Kidney (tissue), 14 donors: Measurements from ENCODE around the gene MCFD2. TPM values are rescaled to one million over a fixed set of nuclear protein-coding genes. Genes with fewer than 3 reads are reported as not detected.

ENCODE experiments used
- DNase-seq, 5 donors: peaks; one replicate each; pipeline ENCODE4 v3.0.0-alpha.2; 2013 to 2020
- FAIRE-seq: peaks from 2 replicates; lab custom pipeline; 2012; peaks lifted over from hg19 to GRCh38; lab: Jason Lieb, UNC
- H3K27ac ChIP-seq, 2 donors: one replicate each; pipeline ENCODE4 v1.7.0; 2013; ENCODE audit warnings: low read depth in 2 of 2, low read length in 2 of 2, inconsistent platforms in 1 of 2
- H3K27me3 ChIP-seq: one replicate; pipeline ENCODE4 v1.7.1; 2013; ENCODE audit warnings: low read length, inconsistent platforms; ENCODE audit not compliant: control insufficient read depth, insufficient read depth
- H3K36me3 ChIP-seq, 3 donors: one replicate each; pipeline versions ENCODE4 v1.7.0 to v1.7.1; 2013; ENCODE audit warnings: low read length in 3 of 3, control low read depth in 1 of 3, inconsistent platforms in 1 of 3; ENCODE audit not compliant: insufficient read depth in 3 of 3, control insufficient read depth in 2 of 3
- H3K4me1 ChIP-seq, 3 donors: one replicate each; pipeline versions ENCODE4 v1.7.0 to v1.7.1; 2013; ENCODE audit warnings: low read length in 3 of 3, inconsistent platforms in 1 of 3, low read depth in 1 of 3; ENCODE audit not compliant: control insufficient read depth in 2 of 3, insufficient read depth in 2 of 3
- H3K4me3 ChIP-seq, 3 donors: one replicate each; pipeline versions ENCODE4 v1.7.0 to v1.8.1; 2013; ENCODE audit warnings: low read length in 3 of 3, control low read depth in 1 of 3, inconsistent platforms in 1 of 3
- H3K9ac ChIP-seq, 3 donors: one replicate each; pipeline versions ENCODE4 v1.7.0 to v1.7.1; 2013; ENCODE audit warnings: low read length in 3 of 3, control low read depth in 1 of 3, inconsistent platforms in 1 of 3
- H3K9me3 ChIP-seq, 3 donors: one replicate each; pipeline versions ENCODE4 v1.7.0 to v1.7.1; 2013; ENCODE audit warnings: low read length in 3 of 3, control low read depth in 1 of 3, inconsistent platforms in 1 of 3; ENCODE audit not compliant: control insufficient read depth in 2 of 3, insufficient read depth in 1 of 3
- intact Hi-C: fragments of 100-400 bp; cut with DNase I; formaldehyde crosslinking; loops from one replicate; pipeline ENCODE4 v1.11.1; 2022
- polyA plus RNA-seq: library from polyadenylated mRNA; stranded (reverse); fragments of 350-450 nt; fragmentation: Illumina TruSeq; extraction: RNeasy Lipid Tissue Mini Kit (QIAGEN cat#74804); gene quantifications from one replicate; pipeline ENCODE4 v1.2.3, GENCODE V29; 2014; ENCODE audit warnings: low read depth, low replicate concordance; ENCODE audit not compliant: insufficient read depth
- total RNA-seq: library from RNA; stranded (reverse); fragmentation: NEBNext Ultra II Directional; extraction: Animal tissue kit (Norgen Biotek cat#: 25700); gene quantifications from one replicate; pipeline ENCODE4 v1.2.1, GENCODE V29; 2021
- TF ChIP-seq, protein P1 (sequence below): IDR thresholded peaks from 3 replicates; pipeline ENCODE4 v1.5.1; 2012; ENCODE audit warnings: mild to moderate bottlenecking, moderate library complexity, borderline replicate concordance; ENCODE audit not compliant: insufficient read depth; ENCODE audit errors: extremely low read depth
- donor health status: control.
- donor health status: control.
- donor health status: control.
- donor health status: control.
- donor health status: control.
- donor health status: DM: yes; HTN: yes; CAD: no.
- donor health status: Normal renal cell carcinoma (clear cell type).

MCFD2 gene
- total and polyA plus RNA-seq, 2 donors from 2014 or later: 42.2 to 86.6 TPM

DNA sequence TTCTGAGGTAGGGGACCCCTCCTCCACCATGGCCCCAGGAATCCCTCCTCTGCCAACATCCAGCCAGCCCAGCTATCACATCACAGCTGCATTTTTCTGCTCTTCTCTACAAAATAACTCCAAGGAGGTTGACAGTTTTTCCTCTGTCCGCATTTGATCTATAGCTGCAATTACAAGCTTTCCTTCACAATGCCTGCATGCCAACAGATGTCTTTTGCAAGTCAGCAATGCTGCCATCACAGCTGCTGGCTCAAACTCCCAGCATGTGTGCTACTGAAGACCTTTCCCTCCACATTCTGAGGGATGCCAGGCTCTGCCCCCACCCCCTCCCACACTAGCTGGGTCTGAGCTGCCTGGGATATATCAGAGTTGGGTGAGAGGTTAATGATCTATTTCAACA lies 51.7 kb downstream of the MCFD2 start:
- H3K27ac ChIP-seq: no peak overlapping the region
- TF ChIP-seq, protein P1, sequence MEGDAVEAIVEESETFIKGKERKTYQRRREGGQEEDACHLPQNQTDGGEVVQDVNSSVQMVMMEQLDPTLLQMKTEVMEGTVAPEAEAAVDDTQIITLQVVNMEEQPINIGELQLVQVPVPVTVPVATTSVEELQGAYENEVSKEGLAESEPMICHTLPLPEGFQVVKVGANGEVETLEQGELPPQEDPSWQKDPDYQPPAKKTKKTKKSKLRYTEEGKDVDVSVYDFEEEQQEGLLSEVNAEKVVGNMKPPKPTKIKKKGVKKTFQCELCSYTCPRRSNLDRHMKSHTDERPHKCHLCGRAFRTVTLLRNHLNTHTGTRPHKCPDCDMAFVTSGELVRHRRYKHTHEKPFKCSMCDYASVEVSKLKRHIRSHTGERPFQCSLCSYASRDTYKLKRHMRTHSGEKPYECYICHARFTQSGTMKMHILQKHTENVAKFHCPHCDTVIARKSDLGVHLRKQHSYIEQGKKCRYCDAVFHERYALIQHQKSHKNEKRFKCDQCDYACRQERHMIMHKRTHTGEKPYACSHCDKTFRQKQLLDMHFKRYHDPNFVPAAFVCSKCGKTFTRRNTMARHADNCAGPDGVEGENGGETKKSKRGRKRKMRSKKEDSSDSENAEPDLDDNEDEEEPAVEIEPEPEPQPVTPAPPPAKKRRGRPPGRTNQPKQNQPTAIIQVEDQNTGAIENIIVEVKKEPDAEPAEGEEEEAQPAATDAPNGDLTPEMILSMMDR: no peak
- no peaks in the 10 kb centered on the region for H3K9me3 ChIP-seq
- H3K9ac ChIP-seq: no peak overlapping the region
- peaks cover 0 to 3% (median 0%) of the 10 kb centered on the region in 3 donors for H3K4me1 ChIP-seq
- FAIRE-seq (no peak), DNase-seq (peak in 4 of 5 donors; percentile 20 to 79 (median 66))
- H3K36me3 ChIP-seq: no peaks in the 10 kb centered on the region
- intact Hi-C loops: no loop called here
- H3K27me3 ChIP-seq: no peaks in the 10 kb centered on the region
- no peak overlapping the region for H3K4me3 ChIP-seq

DNA sequence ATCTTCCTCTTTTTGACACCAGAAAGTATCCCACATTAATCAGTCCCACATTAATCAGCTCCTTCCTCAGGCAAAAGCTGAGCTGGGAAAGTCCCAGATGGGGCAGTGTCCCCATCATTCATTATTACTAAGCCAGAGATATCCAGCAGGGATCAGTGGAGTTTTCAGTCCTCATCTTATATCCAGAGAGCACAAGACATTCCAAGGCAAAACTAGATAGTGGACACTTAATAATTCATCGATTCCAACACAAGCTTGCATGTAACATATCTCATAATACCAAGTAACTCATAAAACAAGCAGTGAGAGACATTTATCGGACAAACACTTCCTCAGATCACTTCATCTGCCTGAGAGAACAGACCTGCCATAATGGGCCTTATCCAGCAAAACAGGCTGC lies 53.1 kb downstream of the MCFD2 start:
- no peak overlapping the region for H3K4me3 ChIP-seq
- no peak overlapping the region for H3K27ac ChIP-seq
- FAIRE-seq: no peak
- no peak for DNase-seq
- peaks cover 0 to 3% (median 0%) of the 10 kb centered on the region in 3 donors for H3K4me1 ChIP-seq
- H3K9me3 ChIP-seq: no peaks in the 10 kb centered on the region
- H3K36me3 ChIP-seq: no peaks in the 10 kb centered on the region
- no peak overlapping the region for H3K9ac ChIP-seq
- intact Hi-C loops: no loop called here
- TF ChIP-seq, protein P1: no peak
- H3K27me3 ChIP-seq: no peaks in the 10 kb centered on the region

DNA sequence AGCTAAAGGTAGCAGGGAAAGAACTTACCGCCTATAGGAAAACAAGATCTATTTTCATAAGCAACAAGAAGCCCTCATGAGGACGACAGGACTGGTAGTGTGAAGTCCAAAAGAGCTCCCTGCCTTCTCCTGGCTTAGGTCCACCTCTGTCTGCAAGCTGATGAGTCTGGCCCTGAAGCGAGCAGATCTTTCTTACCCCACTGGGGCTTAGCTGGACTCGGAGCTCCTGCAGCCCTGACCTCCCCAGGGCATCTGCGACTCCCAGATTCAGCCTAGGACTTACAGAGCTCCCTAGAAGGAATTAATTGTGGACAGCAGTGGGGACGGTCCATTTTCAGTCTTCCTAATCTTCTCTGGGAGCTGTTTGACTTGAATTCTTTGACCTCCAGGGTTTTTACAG lies 53.7 kb downstream of the MCFD2 start:
- Histone ChIP-seq H3K36me3 (no peaks in the 10 kb centered on the region), H3K9ac (no peak overlapping the region), H3K9me3 (no peaks in the 10 kb centered on the region), H3K4me1 (peaks cover 0 to 3% (median 0%) of the 10 kb centered on the region in 3 donors), H3K27me3 (no peaks in the 10 kb centered on the region), H3K4me3 (no peak overlapping the region), H3K27ac (no peak overlapping the region)
- DNase-seq (peak in 1 of 5 donors; percentile 65), FAIRE-seq (no peak)
- intact Hi-C loops: no loop called here
- TF ChIP-seq, protein P1: no peak

DNA sequence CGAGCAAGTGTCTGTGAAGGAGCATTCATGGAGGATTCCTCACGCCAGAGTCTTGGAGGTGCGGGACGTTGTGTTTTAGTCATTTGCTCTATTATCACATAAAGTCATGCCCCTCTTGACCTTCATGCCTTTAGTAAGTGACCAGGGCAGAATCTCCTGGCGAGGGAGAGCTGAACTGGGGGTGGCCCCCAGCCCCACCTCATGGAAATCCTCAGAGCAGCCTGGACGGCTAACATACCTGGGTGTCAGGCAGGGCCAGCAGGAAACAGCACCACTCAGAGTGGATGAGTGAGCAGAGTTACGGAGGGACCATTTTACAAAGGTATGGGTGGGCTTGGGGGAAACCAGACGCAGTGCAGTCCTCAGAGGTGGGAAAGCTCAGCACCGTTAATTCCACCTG lies 56.1 kb downstream of the MCFD2 start:
- H3K9me3 ChIP-seq: no peaks in the 10 kb centered on the region
- peaks cover 0 to 11% (median 8%) of the 10 kb centered on the region in 3 donors for H3K4me1 ChIP-seq
- H3K9ac ChIP-seq: no peak overlapping the region
- TF ChIP-seq, protein P1: no peak
- no peak overlapping the region for H3K4me3 ChIP-seq
- intact Hi-C loops: no loop called here
- FAIRE-seq (no peak), DNase-seq (peak in 1 of 5 donors; percentile 49)
- no peak overlapping the region for H3K27ac ChIP-seq
- no peaks in the 10 kb centered on the region for H3K36me3 ChIP-seq
- H3K27me3 ChIP-seq: no peaks in the 10 kb centered on the region
